ENCODE data around the gene SRGAP1.

- TF ChIP-seq, protein P1, sequence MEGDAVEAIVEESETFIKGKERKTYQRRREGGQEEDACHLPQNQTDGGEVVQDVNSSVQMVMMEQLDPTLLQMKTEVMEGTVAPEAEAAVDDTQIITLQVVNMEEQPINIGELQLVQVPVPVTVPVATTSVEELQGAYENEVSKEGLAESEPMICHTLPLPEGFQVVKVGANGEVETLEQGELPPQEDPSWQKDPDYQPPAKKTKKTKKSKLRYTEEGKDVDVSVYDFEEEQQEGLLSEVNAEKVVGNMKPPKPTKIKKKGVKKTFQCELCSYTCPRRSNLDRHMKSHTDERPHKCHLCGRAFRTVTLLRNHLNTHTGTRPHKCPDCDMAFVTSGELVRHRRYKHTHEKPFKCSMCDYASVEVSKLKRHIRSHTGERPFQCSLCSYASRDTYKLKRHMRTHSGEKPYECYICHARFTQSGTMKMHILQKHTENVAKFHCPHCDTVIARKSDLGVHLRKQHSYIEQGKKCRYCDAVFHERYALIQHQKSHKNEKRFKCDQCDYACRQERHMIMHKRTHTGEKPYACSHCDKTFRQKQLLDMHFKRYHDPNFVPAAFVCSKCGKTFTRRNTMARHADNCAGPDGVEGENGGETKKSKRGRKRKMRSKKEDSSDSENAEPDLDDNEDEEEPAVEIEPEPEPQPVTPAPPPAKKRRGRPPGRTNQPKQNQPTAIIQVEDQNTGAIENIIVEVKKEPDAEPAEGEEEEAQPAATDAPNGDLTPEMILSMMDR (IDR thresholded peaks at IDR 0.05), result no peak
- TF ChIP-seq EP300 (IDR thresholded peaks at IDR 0.05) (no peak), POLR2A (IDR thresholded peaks at IDR 0.05) (no peak)
These were observed 175.2 kb downstream of the SRGAP1 start for GRCh38 chr12:64019654-64020053.
